ENCODE data around the gene HTRA3.

Gene HTRA3

DNA sequence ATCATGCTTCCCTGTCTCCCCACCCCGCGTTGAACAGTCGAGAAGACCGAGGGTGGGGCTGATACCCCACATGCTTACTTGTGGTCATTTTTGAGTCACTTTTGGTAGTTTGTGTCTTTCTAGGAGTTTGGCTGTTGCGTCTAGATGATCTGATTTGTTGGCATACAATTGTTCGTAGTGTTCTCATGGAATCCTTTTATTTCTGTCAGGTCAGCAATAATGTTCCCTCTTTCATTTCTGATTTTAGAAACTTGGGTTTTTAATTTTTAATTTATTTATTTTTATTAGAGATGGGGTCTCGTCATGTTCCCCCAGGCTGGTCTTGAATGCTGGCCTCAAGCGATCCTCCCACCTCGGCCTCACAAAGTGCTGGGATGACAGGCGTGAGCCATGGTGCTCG is 39.5 kb upstream of the HTRA3 start:
- TF ChIP-seq, protein P1, sequence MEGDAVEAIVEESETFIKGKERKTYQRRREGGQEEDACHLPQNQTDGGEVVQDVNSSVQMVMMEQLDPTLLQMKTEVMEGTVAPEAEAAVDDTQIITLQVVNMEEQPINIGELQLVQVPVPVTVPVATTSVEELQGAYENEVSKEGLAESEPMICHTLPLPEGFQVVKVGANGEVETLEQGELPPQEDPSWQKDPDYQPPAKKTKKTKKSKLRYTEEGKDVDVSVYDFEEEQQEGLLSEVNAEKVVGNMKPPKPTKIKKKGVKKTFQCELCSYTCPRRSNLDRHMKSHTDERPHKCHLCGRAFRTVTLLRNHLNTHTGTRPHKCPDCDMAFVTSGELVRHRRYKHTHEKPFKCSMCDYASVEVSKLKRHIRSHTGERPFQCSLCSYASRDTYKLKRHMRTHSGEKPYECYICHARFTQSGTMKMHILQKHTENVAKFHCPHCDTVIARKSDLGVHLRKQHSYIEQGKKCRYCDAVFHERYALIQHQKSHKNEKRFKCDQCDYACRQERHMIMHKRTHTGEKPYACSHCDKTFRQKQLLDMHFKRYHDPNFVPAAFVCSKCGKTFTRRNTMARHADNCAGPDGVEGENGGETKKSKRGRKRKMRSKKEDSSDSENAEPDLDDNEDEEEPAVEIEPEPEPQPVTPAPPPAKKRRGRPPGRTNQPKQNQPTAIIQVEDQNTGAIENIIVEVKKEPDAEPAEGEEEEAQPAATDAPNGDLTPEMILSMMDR (IDR thresholded peaks at IDR 0.05; ENCODE audit: low read depth, low read length), result no peak
- H3K4me3 ChIP-seq (replicated peaks in 1 of 2; ENCODE audit: low read depth in 2 of 2, low read length in 2 of 2), result no peak overlapping the region
- DNase-seq (ENCODE audit: low read depth in 2 of 2), result no peak

DNA sequence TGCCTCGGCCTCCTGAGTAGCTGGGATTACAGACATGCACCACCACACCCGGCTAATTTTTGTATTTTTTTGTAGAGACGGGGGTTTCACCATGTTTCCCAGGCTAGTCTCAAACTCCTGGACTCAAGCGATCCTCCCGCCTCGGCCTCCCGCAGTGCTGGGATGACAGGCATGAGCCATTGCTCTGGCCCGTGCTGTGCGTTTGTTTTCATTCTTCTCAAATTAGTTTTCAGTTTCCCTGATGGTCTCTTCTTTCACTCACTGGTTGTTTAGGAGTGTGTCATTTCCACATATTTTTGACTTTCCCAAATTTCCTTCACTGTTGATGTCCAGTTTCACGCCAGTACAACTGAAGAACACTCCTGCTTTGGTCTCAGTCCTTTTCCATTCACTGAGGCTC is 38.7 kb upstream of the HTRA3 start:
- no peak for DNase-seq (ENCODE audit: low read depth in 2 of 2)
- TF ChIP-seq, protein P1 (IDR thresholded peaks at IDR 0.05; ENCODE audit: low read depth, low read length), result no peak

DNA sequence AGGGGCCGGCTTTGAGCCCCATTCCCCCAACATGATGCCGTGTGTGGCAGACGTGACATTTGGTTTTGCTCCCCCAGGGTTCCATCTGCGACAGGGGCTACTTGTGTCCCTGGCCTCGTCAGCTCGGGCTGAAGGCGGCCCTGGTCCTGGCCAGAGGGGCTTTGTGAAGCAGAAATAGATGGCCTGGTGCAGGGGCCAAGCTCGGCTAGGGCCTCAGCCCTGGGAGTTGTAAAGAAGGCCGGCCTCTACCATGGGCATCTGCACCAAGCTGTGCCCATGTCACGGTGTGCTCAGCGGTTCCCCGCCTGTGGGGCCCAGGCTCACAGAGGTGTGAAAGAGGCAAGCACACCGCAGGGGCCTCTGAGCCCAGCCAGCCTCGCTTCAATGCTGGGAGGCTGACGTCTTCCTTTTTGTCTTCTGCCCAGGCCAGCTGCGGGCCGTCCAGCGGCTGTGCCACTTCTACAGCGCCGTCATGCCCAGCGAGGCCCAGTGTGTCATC is 38.0 kb upstream of the HTRA3 start:
- DNase-seq (ENCODE audit: low read depth in 2 of 2), result no peak
- no peak overlapping the region for H3K4me3 ChIP-seq (replicated peaks in 1 of 2; ENCODE audit: low read depth in 2 of 2, low read length in 2 of 2)
- TF ChIP-seq, protein P1 (IDR thresholded peaks at IDR 0.05; ENCODE audit: low read depth, low read length), result no peak

More for the DNA sequence above, 38.7 kb upstream of the HTRA3 start:
- no peak overlapping the region for H3K4me3 ChIP-seq (replicated peaks in 1 of 2; ENCODE audit: low read depth in 2 of 2, low read length in 2 of 2)

DNA sequence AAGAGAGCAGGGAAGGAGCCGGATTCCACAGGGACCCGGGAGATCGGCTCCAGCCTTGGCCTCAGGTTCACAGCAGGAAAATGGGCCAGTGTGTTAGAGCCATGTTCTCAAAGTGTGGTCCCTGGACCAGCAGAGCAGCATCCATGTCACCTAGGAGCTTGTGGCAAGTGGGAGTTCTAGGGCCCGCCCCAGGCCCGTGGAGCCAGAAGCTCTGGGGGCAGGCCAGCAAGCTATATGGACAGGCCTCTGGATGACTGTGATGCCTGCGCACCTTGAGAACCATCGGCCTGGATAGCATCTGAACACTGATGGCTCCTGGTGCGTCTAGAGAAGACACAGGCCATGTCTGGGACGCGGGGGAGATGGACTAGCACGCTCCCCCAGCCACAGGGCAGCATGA is 36.8 kb upstream of the HTRA3 start:
- H3K4me3 ChIP-seq (replicated peaks in 1 of 2; ENCODE audit: low read depth in 2 of 2, low read length in 2 of 2), result no peak overlapping the region
- TF ChIP-seq, protein P1 (IDR thresholded peaks at IDR 0.05; ENCODE audit: low read depth, low read length), result no peak
- no peak for DNase-seq (ENCODE audit: low read depth in 2 of 2)

DNA sequence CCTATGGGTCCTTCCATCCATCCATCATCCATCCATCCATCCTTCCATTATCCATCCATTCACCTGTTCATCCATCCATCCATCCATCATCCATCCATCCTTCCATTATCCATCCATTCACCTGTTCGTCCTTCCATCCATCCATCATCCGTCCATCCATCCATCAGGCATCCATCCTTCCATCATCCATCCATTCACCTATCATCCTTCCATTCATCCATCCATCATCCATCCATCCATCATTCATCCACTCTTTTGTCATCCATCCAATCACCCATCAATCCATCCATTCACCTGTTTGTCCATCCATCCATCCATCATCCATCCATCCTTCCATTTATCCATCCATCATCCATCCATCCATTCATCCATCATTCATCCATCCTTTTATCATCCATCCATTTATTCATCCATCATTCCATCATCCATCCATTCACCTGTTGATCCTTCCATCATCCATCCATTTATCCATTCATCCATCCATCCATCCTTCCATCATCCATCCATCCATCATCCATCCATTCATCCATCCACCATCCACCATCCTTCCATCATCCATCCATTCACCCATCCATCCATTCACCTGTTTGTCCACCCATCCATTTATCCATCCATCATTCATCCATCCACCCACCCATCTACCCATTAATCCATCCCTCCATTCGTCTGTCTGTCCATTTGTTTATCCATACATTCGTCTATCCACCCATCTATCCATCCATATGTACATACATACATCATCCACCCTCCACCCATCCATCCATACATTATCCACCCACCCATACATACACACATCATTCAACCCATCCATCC is 35.7 kb upstream of the HTRA3 start:
- TF ChIP-seq, protein P1 (IDR thresholded peaks at IDR 0.05; ENCODE audit: low read depth, low read length), result no peak
- DNase-seq (ENCODE audit: low read depth in 2 of 2), result no peak

DNA sequence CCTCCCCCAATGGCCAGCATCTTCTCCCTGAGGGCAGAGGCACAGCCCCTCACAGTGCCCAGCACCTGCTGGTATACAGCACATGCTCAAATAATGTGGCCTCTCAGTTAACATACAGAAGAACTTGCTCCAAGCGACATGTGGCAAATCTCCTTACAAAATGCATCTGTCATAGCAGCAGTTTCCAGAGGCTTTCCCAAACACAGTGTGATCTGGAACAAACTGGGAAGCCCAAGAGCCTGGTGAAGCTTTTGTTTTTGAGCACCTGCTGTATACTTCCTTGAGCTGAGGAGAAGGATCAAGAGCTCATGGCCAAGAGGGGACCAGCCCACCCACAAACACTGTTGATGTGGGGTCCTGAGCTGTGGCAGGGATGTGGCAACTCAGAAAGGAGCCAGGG is 34.8 kb upstream of the HTRA3 start:
- TF ChIP-seq, protein P1 (IDR thresholded peaks at IDR 0.05; ENCODE audit: low read depth, low read length), result no peak
- no peak for DNase-seq (ENCODE audit: low read depth in 2 of 2)
- no peak overlapping the region for H3K4me3 ChIP-seq (replicated peaks in 1 of 2; ENCODE audit: low read depth in 2 of 2, low read length in 2 of 2)

More for the DNA sequence above, 35.7 kb upstream of the HTRA3 start:
- no peak overlapping the region for H3K4me3 ChIP-seq (replicated peaks in 1 of 2; ENCODE audit: low read depth in 2 of 2, low read length in 2 of 2)
